Measurements from ENCODE around the gene OR14A2.
"Not testable (repeated sequence)": the region's sequence is repeated elsewhere in the genome, so short reads cannot be mapped to it uniquely, and the experiment has no call there.

The OR14A2 gene

DNA sequence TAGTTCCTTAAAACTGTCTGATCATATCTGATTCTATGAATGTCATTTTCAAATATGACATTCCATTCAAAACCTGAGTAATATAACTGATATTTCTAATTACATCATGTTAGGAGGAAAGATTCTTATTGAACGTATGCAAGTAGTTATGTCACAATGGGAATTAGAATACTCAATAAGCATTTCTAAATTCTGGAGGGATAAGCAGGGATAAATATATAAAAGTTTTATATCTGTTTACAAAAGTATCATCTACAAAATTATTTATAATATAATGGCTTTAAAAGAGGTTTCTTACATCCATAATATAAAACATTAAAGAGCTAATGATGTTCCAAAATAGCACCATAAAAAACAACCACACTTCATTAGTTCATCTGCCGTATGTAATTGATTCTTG is at the start of gene OR14A2:
Gene OR14A2 (minus strand): TSS at position 101 of the 400 bp plus-strand sequence.
- H3K9ac ChIP-seq (ENCODE audit: low read length) = no peak within 1 kb of the TSS
- H3K27me3 ChIP-seq (ENCODE audit: control insufficient read depth, insufficient read depth, low read length) = no peaks in the 10 kb centered on the region
- H3K36me3 ChIP-seq (ENCODE audit: control insufficient read depth, insufficient read depth, low read length) = no peaks in the 10 kb centered on the region
- H3K4me3 ChIP-seq (ENCODE audit: low read depth, low read length) = no peak within 1 kb of the TSS
- peaks cover 11% of the 10 kb centered on the region; the same call in 1 of the 2 replicates for H3K9me3 ChIP-seq (ENCODE audit: control insufficient read depth, insufficient read depth, low read depth, low read length)
- H3K27ac ChIP-seq (ENCODE audit: low read depth, low read length) = no peak within 1 kb of the TSS
- H3K4me1 ChIP-seq (ENCODE audit: control insufficient read depth, insufficient read depth, low read length) = no peaks in the 10 kb centered on the region

DNA sequence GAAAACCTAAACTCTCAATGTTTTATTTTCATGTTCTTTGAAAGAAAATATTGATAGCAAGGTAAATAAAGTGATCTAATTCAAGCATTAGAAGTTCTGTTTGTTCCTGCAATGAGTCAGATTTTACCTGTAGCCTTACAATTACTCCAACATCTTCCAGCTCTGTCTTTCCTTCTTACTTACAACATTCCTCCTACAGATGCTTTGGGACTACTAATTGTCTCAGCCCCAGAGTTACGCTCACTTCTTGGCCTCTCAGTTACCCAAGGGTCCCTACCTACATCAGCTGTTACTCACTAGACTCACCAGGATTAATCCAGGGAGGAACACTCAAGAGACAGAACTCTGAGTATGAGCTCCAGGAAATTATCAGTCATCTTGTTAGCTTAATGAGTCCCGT is 49.6 kb upstream of the OR14A2 start:
- Histone ChIP-seq H3K4me1 (ENCODE audit: control insufficient read depth, insufficient read depth, low read length) (no peaks in the 10 kb centered on the region), H3K27me3 (ENCODE audit: control insufficient read depth, insufficient read depth, low read length) (no peaks in the 10 kb centered on the region), H3K9ac (ENCODE audit: low read length) (no peak overlapping the region), H3K4me3 (ENCODE audit: low read depth, low read length) (no peak overlapping the region), H3K36me3 (ENCODE audit: control insufficient read depth, insufficient read depth, low read length) (no peaks in the 10 kb centered on the region), H3K27ac (ENCODE audit: low read depth, low read length) (no peak overlapping the region), H3K9me3 (ENCODE audit: control insufficient read depth, insufficient read depth, low read depth, low read length) (peaks cover 19% of the 10 kb centered on the region)

DNA sequence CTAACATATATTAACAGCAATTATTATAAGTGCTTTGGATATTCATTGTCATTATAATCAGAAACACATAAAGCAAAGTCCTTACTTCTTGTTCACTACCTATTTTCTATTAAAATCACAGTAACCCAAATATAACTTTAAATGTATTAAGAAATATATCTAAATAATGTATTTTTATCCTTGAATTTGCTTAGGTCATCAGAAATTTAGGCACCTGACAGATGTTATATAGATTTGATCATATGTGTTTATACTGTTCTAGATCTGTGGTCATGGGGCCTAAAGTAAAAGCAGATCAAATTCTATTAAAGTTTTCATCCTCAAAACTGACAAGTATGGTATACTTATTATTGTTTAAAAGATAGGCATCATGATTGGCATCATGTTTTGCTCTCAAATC is 21.7 kb upstream of the OR14A2 start:
- Histone ChIP-seq H3K4me3 (ENCODE audit: low read depth, low read length) (no peak overlapping the region), H3K9me3 (ENCODE audit: control insufficient read depth, insufficient read depth, low read depth, low read length) (peaks cover 2% of the 10 kb centered on the region; the same call in 1 of the 2 replicates), H3K9ac (ENCODE audit: low read length) (no peak overlapping the region)

DNA sequence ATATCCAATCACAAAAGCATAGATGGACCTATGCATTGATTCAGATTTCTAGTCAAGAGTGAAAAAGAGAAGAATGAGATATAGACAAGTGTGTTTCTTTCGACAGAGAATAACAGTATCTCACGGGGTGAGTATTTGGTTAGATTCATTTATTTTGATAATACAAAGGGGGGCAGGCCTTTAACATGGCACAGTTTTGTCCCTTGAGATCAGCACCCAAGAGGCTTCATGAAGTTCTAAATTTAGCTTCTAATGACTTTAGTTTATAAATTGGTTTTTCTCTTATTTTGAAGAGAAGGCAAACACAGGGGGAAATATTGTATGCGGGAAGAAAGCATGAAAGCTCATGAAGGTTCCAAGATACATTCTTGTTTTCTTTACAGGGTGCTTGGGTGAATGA is 12.5 kb upstream of the OR14A2 start, which contains the start of gene OR1C1:
Gene OR1C1 (minus strand): TSS at position 101 of the 400 bp plus-strand sequence. CDS start 2,150 bp downstream, outside the sequence.
- Histone ChIP-seq H3K4me1 (ENCODE audit: control insufficient read depth, insufficient read depth, low read length) (no peaks in the 10 kb centered on the region), H3K4me3 (ENCODE audit: low read depth, low read length) (no peak within 1 kb of the TSS), H3K9me3 (ENCODE audit: control insufficient read depth, insufficient read depth, low read depth, low read length) (peaks cover 12% of the 10 kb centered on the region; the same call in 1 of the 2 replicates), H3K9ac (ENCODE audit: low read length) (no peak within 1 kb of the TSS), H3K36me3 (ENCODE audit: control insufficient read depth, insufficient read depth, low read length) (no peaks in the 10 kb centered on the region), H3K27ac (ENCODE audit: low read depth, low read length) (no peak within 1 kb of the TSS), H3K27me3 (ENCODE audit: control insufficient read depth, insufficient read depth, low read length) (no peaks in the 10 kb centered on the region)

More for the DNA sequence above, 21.7 kb upstream of the OR14A2 start:
- Histone ChIP-seq H3K27me3 (ENCODE audit: control insufficient read depth, insufficient read depth, low read length) (no peaks in the 10 kb centered on the region), H3K36me3 (ENCODE audit: control insufficient read depth, insufficient read depth, low read length) (no peaks in the 10 kb centered on the region), H3K4me1 (ENCODE audit: control insufficient read depth, insufficient read depth, low read length) (no peaks in the 10 kb centered on the region), H3K27ac (ENCODE audit: low read depth, low read length) (no peak overlapping the region)

DNA sequence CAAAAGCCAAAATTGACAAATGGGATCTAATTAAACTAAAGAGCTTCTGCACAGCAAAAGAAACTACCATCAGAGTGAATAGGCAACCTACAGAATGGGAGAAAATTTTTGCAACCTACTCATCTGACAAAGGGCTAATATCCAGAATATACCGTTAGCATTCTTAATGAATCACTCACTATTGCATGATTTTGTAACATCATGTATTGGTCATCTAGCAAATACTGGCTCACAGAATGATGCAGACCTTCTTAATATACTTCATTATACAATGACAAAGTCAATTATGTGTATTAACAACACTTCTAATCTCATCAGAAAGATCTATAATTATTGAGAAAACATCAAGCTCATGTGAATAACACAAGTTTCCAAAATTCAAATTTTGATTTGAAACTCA is 6.4 kb upstream of the OR14A2 start:
- H3K27me3 ChIP-seq (ENCODE audit: control insufficient read depth, insufficient read depth, low read length); H3K4me3 ChIP-seq (ENCODE audit: low read depth, low read length); H3K36me3 ChIP-seq (ENCODE audit: control insufficient read depth, insufficient read depth, low read length); H3K9ac ChIP-seq (ENCODE audit: low read length); H3K4me1 ChIP-seq (ENCODE audit: control insufficient read depth, insufficient read depth, low read length); H3K27ac ChIP-seq (ENCODE audit: low read depth, low read length): not testable (repeated sequence)
- peaks cover 23% of the 10 kb centered on the region; the same call in 1 of the 2 replicates for H3K9me3 ChIP-seq (ENCODE audit: control insufficient read depth, insufficient read depth, low read depth, low read length)

DNA sequence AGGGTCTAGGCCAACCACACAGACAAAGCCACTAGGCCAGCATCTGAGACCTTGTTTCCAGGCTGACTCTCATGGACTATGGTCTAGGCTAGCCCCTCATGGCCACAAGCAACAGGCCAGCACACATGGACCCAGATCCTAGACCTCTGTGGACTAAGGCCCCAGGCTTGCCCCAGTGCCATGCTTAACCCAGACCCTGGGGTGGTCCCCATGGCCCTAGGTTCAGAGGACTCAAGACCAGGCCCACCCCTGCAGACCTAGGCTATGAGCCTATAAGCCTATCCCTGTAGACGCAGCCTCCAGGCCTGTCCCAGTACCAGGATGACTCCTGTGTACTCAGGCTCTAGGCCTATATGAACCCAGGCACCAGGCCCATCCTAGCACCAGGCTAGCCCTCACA is 1.9 kb upstream of the OR14A2 start:
- Histone ChIP-seq H3K36me3 (ENCODE audit: control insufficient read depth, insufficient read depth, low read length) (no peaks in the 10 kb centered on the region), H3K27ac (ENCODE audit: low read depth, low read length) (no peak overlapping the region), H3K9ac (ENCODE audit: low read length) (no peak overlapping the region), H3K9me3 (ENCODE audit: control insufficient read depth, insufficient read depth, low read depth, low read length) (peaks cover 11% of the 10 kb centered on the region; the same call in 1 of the 2 replicates), H3K4me1 (ENCODE audit: control insufficient read depth, insufficient read depth, low read length) (no peaks in the 10 kb centered on the region), H3K27me3 (ENCODE audit: control insufficient read depth, insufficient read depth, low read length) (no peaks in the 10 kb centered on the region), H3K4me3 (ENCODE audit: low read depth, low read length) (no peak overlapping the region)

DNA sequence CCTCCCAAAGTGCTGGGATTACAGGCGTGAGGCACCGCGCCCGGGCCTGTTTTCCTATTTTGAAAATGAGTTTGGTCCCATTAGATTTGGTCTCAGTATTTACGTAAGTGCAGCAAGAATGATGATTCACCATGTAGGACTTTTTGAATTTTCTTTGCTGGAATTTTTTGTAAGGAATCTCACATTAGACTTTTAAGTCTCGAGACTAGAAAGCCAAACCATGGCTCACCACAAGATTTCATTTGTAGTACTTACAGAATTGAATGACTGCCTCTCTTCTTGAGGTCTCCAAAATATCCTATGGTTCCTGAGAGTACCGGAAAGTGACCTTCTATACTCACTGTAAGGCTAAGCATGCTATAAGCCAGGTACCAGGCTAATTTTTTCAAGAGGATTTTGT is 325 bp downstream of the OR14A2 start:
- no peaks in the 10 kb centered on the region for H3K36me3 ChIP-seq (ENCODE audit: control insufficient read depth, insufficient read depth, low read length)
- H3K4me3 ChIP-seq (ENCODE audit: low read depth, low read length) = no peak overlapping the region
- H3K9ac ChIP-seq (ENCODE audit: low read length) = no peak overlapping the region
- peaks cover 11% of the 10 kb centered on the region; the same call in 1 of the 2 replicates for H3K9me3 ChIP-seq (ENCODE audit: control insufficient read depth, insufficient read depth, low read depth, low read length)
- H3K27me3 ChIP-seq (ENCODE audit: control insufficient read depth, insufficient read depth, low read length) = no peaks in the 10 kb centered on the region
- H3K27ac ChIP-seq (ENCODE audit: low read depth, low read length) = no peak overlapping the region
- no peaks in the 10 kb centered on the region for H3K4me1 ChIP-seq (ENCODE audit: control insufficient read depth, insufficient read depth, low read length)

DNA sequence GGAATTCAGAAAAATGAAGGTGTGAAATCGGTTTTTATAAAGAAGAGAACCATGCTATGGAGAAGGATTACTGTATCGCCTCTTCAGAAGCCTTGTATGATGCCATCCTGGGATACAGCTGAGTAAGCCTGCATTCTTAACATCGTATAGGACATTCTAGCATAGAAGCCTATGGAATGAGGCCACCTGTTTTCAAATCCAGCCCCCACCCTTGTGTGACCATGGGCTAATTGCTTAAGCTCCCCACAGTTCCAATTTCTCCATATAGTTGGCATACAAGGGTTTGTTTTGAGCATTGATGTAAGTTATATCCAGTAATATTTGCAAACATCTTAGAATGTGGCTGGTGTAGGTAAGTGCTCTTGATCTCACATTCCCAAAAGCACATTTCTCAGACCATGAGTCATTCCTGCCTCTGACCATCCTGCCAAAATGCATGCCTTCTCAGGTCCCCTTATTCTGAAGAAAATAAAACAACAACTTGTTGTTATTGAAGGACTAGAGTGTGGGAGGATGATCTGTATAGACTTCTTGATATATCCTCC is 1.5 kb downstream of the OR14A2 start:
- Histone ChIP-seq H3K9ac (ENCODE audit: low read length) (no peak overlapping the region), H3K27me3 (ENCODE audit: control insufficient read depth, insufficient read depth, low read length) (no peaks in the 10 kb centered on the region), H3K4me1 (ENCODE audit: control insufficient read depth, insufficient read depth, low read length) (no peaks in the 10 kb centered on the region), H3K4me3 (ENCODE audit: low read depth, low read length) (no peak overlapping the region), H3K36me3 (ENCODE audit: control insufficient read depth, insufficient read depth, low read length) (no peaks in the 10 kb centered on the region), H3K27ac (ENCODE audit: low read depth, low read length) (no peak overlapping the region), H3K9me3 (ENCODE audit: control insufficient read depth, insufficient read depth, low read depth, low read length) (peaks cover 11% of the 10 kb centered on the region; the same call in 1 of the 2 replicates)

DNA sequence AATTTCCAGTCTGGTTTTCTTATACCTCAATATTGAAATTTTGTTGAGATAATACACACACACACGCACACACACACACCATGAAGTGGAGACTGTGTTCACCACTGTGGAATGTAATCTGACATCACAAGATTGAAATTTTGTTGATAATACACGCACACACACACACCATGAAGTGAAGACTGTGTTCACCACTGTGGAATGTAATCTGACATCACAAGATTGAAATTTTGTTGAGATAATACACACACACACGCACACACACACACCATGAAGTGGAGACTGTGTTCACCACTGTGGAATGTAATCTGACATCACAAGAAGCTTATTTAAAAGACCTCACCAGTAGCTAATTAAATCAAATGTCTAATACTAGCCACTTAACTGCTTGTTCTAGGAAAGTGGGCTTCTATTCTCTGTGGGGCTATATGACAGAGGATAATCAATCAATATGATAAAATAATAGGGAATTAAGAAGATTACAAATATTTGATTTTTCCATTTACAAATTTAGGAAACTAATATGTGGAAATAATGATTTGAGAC is 5.7 kb downstream of the OR14A2 start:
- not testable (repeated sequence) for H3K36me3 ChIP-seq (ENCODE audit: control insufficient read depth, insufficient read depth, low read length); H3K9ac ChIP-seq (ENCODE audit: low read length); H3K27me3 ChIP-seq (ENCODE audit: control insufficient read depth, insufficient read depth, low read length); H3K9me3 ChIP-seq (ENCODE audit: control insufficient read depth, insufficient read depth, low read depth, low read length); H3K4me3 ChIP-seq (ENCODE audit: low read depth, low read length); H3K27ac ChIP-seq (ENCODE audit: low read depth, low read length); H3K4me1 ChIP-seq (ENCODE audit: control insufficient read depth, insufficient read depth, low read length)

DNA sequence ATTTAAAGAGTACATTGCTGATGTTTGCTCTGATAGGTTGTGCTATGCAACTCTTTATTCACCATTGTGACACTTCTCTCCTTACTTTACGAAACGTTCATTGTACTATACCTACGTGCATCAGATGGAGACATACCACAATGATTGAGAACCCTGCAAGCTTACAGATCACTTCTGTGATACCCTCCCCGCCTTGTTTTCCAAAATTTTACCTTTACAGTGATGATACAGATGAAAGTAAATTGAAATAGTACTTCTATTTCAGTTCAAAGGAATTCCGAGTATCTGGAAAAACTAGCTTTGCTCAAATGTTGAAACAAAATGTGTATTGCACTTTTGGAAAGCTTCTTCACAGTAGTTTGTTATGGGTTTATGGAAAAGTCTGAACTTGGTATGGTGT is 6.2 kb downstream of the OR14A2 start:
- Histone ChIP-seq H3K9me3 (ENCODE audit: control insufficient read depth, insufficient read depth, low read depth, low read length) (no peaks in the 10 kb centered on the region; the same call in 1 of the 2 replicates), H3K4me1 (ENCODE audit: control insufficient read depth, insufficient read depth, low read length) (no peaks in the 10 kb centered on the region), H3K36me3 (ENCODE audit: control insufficient read depth, insufficient read depth, low read length) (no peaks in the 10 kb centered on the region), H3K4me3 (ENCODE audit: low read depth, low read length) (no peak overlapping the region), H3K27me3 (ENCODE audit: control insufficient read depth, insufficient read depth, low read length) (no peaks in the 10 kb centered on the region), H3K27ac (ENCODE audit: low read depth, low read length) (no peak overlapping the region), H3K9ac (ENCODE audit: low read length) (no peak overlapping the region)

DNA sequence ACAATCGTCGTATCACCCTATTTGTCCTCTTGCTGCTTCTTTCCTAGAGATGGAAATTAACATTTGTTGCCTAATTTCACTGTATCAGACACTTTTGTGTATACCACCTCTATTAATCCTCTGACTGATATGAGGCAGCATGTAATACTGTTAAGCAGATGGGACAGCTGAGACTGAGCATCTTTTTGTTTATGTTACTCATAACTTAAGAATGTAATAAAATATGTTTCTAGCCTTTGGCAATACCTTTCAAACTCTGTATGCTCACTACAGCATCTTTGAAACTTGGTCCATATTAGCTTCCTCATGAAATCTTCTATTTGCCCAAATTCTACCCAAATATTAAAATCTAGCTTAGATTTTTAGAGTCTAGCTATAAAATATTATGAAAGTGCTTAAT is 7.2 kb downstream of the OR14A2 start:
- Histone ChIP-seq H3K4me1 (ENCODE audit: control insufficient read depth, insufficient read depth, low read length) (no peaks in the 10 kb centered on the region), H3K27me3 (ENCODE audit: control insufficient read depth, insufficient read depth, low read length) (no peaks in the 10 kb centered on the region), H3K27ac (ENCODE audit: low read depth, low read length) (no peak overlapping the region), H3K4me3 (ENCODE audit: low read depth, low read length) (no peak overlapping the region), H3K9me3 (ENCODE audit: control insufficient read depth, insufficient read depth, low read depth, low read length) (no peaks in the 10 kb centered on the region; the same call in 1 of the 2 replicates), H3K36me3 (ENCODE audit: control insufficient read depth, insufficient read depth, low read length) (no peaks in the 10 kb centered on the region), H3K9ac (ENCODE audit: low read length) (no peak overlapping the region)
